ENCODE data around the gene LAPTM5. TPM values are rescaled to one million over a fixed set of nuclear protein-coding genes. Genes with fewer than 3 reads are reported as not detected.
A peak's percentile ranks its signal among the peaks of the same experiment; 100 is the strongest.

LAPTM5 gene
- total and polyA plus RNA-seq, 7 donors, result 3.0 to 14.5 (median 13.1) TPM

DNA sequence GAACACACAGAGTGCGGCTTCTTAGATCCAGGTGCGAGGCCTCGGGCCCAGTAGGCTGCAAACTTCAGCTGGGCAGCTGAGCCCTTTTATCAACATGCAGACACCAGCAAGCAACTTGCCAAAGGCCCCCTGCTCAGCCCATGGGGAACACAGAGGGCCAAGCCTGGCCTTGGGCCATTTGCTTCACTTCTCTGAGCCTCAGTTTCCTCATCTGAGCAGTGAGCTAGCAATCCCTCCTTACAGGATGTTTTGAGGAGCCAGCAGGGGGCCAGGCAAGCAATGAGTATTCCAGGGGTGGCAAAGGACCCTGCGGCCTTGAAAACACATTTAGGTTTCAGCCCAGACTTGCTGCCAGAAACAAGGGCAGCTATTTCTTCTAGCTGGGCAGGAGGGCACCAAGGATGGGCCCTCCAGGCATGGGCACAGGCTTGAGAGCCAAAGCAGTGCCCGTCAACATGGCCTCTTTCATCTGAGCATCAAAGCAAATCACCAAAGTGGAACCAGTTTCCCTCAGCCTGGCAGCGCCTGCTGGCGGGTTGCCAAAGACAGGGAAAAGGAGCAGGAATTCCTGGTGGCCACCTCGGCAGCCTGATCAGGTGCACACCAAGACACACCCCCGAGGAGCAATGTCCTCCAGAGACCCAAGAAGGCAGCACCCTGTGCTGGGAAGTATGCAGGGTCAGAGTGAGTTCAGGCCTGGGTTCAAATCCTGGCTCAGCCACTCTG, 35.6 kb downstream of the LAPTM5 start:
- intact Hi-C loops (cut with DNase I), result loop anchor here (2.0 to 5.0 kb wide), 2 partner anchors 185 to 190 kb away; no protein-coding TSS in a partner anchor

GRCh38 chr1:30721341-30721793, 36.2 kb downstream of the LAPTM5 start:
- intact Hi-C loops (cut with DNase I), result loop anchor here in 1 of 2 donors (5.0 kb wide), 1 partner anchor 191 kb away; no protein-coding TSS in a partner anchor
- TF ChIP-seq, protein P1, sequence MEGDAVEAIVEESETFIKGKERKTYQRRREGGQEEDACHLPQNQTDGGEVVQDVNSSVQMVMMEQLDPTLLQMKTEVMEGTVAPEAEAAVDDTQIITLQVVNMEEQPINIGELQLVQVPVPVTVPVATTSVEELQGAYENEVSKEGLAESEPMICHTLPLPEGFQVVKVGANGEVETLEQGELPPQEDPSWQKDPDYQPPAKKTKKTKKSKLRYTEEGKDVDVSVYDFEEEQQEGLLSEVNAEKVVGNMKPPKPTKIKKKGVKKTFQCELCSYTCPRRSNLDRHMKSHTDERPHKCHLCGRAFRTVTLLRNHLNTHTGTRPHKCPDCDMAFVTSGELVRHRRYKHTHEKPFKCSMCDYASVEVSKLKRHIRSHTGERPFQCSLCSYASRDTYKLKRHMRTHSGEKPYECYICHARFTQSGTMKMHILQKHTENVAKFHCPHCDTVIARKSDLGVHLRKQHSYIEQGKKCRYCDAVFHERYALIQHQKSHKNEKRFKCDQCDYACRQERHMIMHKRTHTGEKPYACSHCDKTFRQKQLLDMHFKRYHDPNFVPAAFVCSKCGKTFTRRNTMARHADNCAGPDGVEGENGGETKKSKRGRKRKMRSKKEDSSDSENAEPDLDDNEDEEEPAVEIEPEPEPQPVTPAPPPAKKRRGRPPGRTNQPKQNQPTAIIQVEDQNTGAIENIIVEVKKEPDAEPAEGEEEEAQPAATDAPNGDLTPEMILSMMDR (IDR thresholded peaks at IDR 0.05), result no peak

More for the DNA sequence above, 35.6 kb downstream of the LAPTM5 start:
- H3K9me3 ChIP-seq, result no peaks in the 10 kb centered on the region
- no peaks in the 10 kb centered on the region for H3K36me3 ChIP-seq (ENCODE audit: insufficient read depth in 1 of 2, low read depth in 1 of 2)
- H3K4me3 ChIP-seq, result no peak overlapping the region
- peaks cover 3% of the 10 kb centered on the region for H3K4me1 ChIP-seq
- TF ChIP-seq, protein P1 (IDR thresholded peaks at IDR 0.05), result no peak
- no peak overlapping the region for H3K27ac ChIP-seq
- H3K27me3 ChIP-seq (ENCODE audit: insufficient read depth in 3 of 3, low read length in 2 of 3), result no peaks in the 10 kb centered on the region
- DNase-seq (peak in 1 of 2 donors; percentile 10), ATAC-seq (no peak)
- WGBS, 3 donors, result 73 to 78% (median 73%) methylated on average over 9 of the region's 9 CpGs

GRCh38 chr1:30720271-30721223, 37.0 kb downstream of the LAPTM5 start:
- Histone ChIP-seq H3K4me3 (no peak overlapping the region), H3K27me3 (ENCODE audit: insufficient read depth in 3 of 3, low read length in 2 of 3) (no peaks in the 10 kb centered on the region), H3K9me3 (peaks cover under 1% of the 10 kb centered on the region), H3K36me3 (ENCODE audit: insufficient read depth in 1 of 2, low read depth in 1 of 2) (no peaks in the 10 kb centered on the region), H3K4me1 (peaks cover 3% of the 10 kb centered on the region), H3K27ac (no peak overlapping the region)
- DNase-seq (peak in 1 of 2 donors; percentile 10), ATAC-seq (no peak)
- TF ChIP-seq, protein P1 (IDR thresholded peaks at IDR 0.05), result no peak
- intact Hi-C loops (cut with DNase I), result loop anchor here in 1 of 2 donors (5.0 kb wide), 1 partner anchor 192 kb away; no protein-coding TSS in a partner anchor
- 93 to 94% (median 94%) methylated on average over 16 of the region's 16 CpGs for WGBS, 3 donors

More at GRCh38 chr1:30721341-30721793, 36.2 kb downstream of the LAPTM5 start:
- Histone ChIP-seq H3K4me3 (no peak overlapping the region), H3K36me3 (ENCODE audit: insufficient read depth in 1 of 2, low read depth in 1 of 2) (no peaks in the 10 kb centered on the region), H3K4me1 (peaks cover 3% of the 10 kb centered on the region), H3K27me3 (ENCODE audit: insufficient read depth in 3 of 3, low read length in 2 of 3) (no peaks in the 10 kb centered on the region), H3K9me3 (no peaks in the 10 kb centered on the region), H3K27ac (no peak overlapping the region)
- DNase-seq (peak in 1 of 2 donors; percentile 11), ATAC-seq (no peak)
- WGBS, 3 donors, result 95 to 97% (median 96%) methylated on average over 26 to 27 of the region's 27 CpGs

GRCh38 chr1:30719406-30720270, 37.9 kb downstream of the LAPTM5 start:
- H3K36me3 ChIP-seq (ENCODE audit: insufficient read depth in 1 of 2, low read depth in 1 of 2), result no peaks in the 10 kb centered on the region
- peaks cover 3% of the 10 kb centered on the region for H3K4me1 ChIP-seq
- H3K27ac ChIP-seq, result peak overlapping the region; percentile 92
- H3K9me3 ChIP-seq, result peaks cover 8% of the 10 kb centered on the region
- H3K27me3 ChIP-seq (ENCODE audit: insufficient read depth in 3 of 3, low read length in 2 of 3), result no peaks in the 10 kb centered on the region
- intact Hi-C loops (cut with DNase I), result loop anchor here (1.0 to 5.0 kb wide), 2 partner anchors 60 to 193 kb away; no protein-coding TSS in a partner anchor
- 35 to 42% (median 37%) methylated on average over 20 to 21 of the region's 21 CpGs for WGBS, 3 donors
- peak overlapping the region; percentile 55 for H3K4me3 ChIP-seq
- DNase-seq, result peak in 1 of 2 donors; percentile 10
- TF ChIP-seq, protein P1 (IDR thresholded peaks at IDR 0.05), result no peak
- ATAC-seq, result no peak

All from psoas muscle (tissue), 8 donors.